ENCODE measurements around the gene RNF133. TPM values are rescaled to one million over a fixed set of nuclear protein-coding genes. Genes with fewer than 3 reads are reported as not detected.
"Not testable (repeated sequence)": the region's sequence is repeated elsewhere in the genome, so short reads cannot be mapped to it uniquely, and the experiment has no call there.

Gene RNF133
- total RNA-seq, 1 donor from 2014 or later, result not detected

- Mint-ChIP-seq H3K36me3 (ENCODE audit: low read depth) (no peaks in the 10 kb centered on the region), H3K27me3 (ENCODE audit: insufficient read depth) (no peaks in the 10 kb centered on the region), H3K4me1 (ENCODE audit: low read depth) (no peaks in the 10 kb centered on the region), H3K9me3 (peaks cover 3% of the 10 kb centered on the region), H3K27ac (no peak overlapping the region), H3K4me3 (no peak overlapping the region)
- DNase-seq (ENCODE audit: low spot score), result no peak
- intact Hi-C loops (cut with micrococcal nuclease), result no loop called here
Observed at GRCh38 chr7:122682815-122683550, 15.9 kb downstream of the RNF133 start.

DNA sequence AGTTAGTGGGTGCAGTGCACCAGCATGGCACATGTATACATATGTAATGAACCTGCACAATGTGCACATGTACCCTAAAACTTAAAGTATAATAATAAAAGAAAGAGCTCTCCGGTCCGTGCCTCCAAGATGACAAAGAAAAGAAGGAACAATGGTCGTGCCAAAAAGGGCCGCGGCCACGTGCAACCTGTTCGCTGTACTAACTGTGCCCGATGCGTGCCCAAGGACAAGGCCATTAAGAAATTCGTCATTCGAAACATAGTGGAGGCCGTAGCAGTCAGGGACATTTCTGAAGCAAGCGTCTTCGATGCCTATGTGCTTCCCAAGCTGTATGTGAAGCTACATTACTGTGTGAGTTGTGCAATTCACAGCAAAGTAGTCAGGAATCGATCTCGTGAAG, 17.7 kb downstream of the RNF133 start:
- DNase-seq (ENCODE audit: low spot score); H3K9me3 Mint-ChIP-seq; H3K27ac Mint-ChIP-seq; H3K27me3 Mint-ChIP-seq (ENCODE audit: insufficient read depth); intact Hi-C loops (cut with micrococcal nuclease); H3K4me3 Mint-ChIP-seq; H3K36me3 Mint-ChIP-seq (ENCODE audit: low read depth); H3K4me1 Mint-ChIP-seq (ENCODE audit: low read depth): not testable (repeated sequence)

- intact Hi-C loops (cut with micrococcal nuclease), result no loop called here
- Mint-ChIP-seq H3K27ac (no peak overlapping the region), H3K27me3 (ENCODE audit: insufficient read depth) (no peaks in the 10 kb centered on the region), H3K4me1 (ENCODE audit: low read depth) (no peaks in the 10 kb centered on the region), H3K4me3 (no peak overlapping the region), H3K36me3 (ENCODE audit: low read depth) (no peaks in the 10 kb centered on the region), H3K9me3 (peaks cover 3% of the 10 kb centered on the region)
- no peak for DNase-seq (ENCODE audit: low spot score)
Observed at GRCh38 chr7:122679813-122680212, 19.1 kb downstream of the RNF133 start.

DNA sequence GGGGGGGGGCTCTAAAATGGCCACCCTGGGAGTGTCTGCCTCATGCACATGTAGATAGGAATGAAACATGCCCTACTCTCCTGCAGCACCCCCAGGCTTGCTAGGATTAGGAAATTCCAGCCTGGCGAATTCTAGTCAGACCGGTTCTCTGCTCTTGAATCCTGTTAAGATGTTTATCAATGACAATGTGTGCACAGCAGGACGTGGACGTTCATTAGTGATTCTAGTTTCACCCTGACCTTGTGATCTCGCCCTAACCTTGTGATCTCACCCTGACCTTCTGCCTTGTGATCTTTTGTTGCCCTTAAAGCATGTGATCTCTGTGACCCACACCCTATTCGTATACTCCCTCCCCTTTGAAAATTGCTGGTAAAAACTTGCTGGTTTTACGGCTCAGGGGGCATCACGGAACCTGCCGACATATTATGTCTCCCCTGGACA, 19.6 kb downstream of the RNF133 start:
- H3K27ac Mint-ChIP-seq; DNase-seq (ENCODE audit: low spot score); H3K4me3 Mint-ChIP-seq; H3K36me3 Mint-ChIP-seq (ENCODE audit: low read depth); H3K4me1 Mint-ChIP-seq (ENCODE audit: low read depth); H3K27me3 Mint-ChIP-seq (ENCODE audit: insufficient read depth); H3K9me3 Mint-ChIP-seq; intact Hi-C loops (cut with micrococcal nuclease): not testable (repeated sequence)

DNA sequence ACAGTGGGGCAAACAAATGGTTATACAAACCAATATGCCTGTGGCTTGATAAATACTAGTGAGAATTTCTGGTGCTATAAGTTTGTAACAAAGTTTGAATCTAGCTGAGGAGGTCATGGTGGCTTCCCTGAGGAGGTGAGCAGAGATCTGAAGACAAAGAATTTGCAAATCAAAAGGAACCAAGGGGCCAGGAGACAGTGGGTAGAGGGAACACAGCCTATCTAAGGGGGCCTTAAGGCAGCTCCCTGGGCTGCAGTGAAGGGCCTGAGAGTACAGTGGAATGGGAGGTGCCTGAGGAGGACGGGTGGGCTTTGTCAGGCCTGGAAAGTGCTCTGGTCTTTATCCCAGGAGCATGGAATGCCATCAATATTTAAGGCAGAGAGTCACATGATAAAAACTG, 21.8 kb downstream of the RNF133 start:
- peaks cover 11% of the 10 kb centered on the region for H3K9me3 Mint-ChIP-seq
- H3K4me1 Mint-ChIP-seq (ENCODE audit: low read depth), result no peaks in the 10 kb centered on the region
- no peak for DNase-seq (ENCODE audit: low spot score)
- no peak overlapping the region for H3K4me3 Mint-ChIP-seq
- intact Hi-C loops (cut with micrococcal nuclease), result no loop called here
- no peak overlapping the region for H3K27ac Mint-ChIP-seq
- no peaks in the 10 kb centered on the region for H3K27me3 Mint-ChIP-seq (ENCODE audit: insufficient read depth)
- H3K36me3 Mint-ChIP-seq (ENCODE audit: low read depth), result no peaks in the 10 kb centered on the region

DNA sequence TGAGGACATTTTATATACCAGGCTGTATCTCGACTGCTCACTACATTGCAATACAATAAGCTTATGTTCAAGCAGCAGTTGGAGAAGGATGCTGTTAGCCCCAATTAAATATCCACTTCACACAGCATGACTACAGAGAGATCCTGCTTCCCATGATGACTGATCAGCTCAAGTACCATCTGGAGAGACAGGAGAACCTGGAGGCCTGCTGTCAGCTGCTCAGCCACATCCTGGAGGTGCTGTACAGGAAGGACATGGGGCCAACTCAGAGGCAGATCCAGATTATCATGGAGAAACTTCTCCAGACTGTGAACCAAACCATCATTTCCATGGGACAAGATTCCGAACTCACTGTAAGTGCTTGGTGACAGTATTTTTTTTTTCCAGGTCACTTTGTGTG, 22.5 kb downstream of the RNF133 start:
- Mint-ChIP-seq H3K9me3 (peaks cover 11% of the 10 kb centered on the region), H3K4me3 (no peak overlapping the region), H3K36me3 (ENCODE audit: low read depth) (no peaks in the 10 kb centered on the region), H3K4me1 (ENCODE audit: low read depth) (no peaks in the 10 kb centered on the region), H3K27me3 (ENCODE audit: insufficient read depth) (no peaks in the 10 kb centered on the region), H3K27ac (no peak overlapping the region)
- intact Hi-C loops (cut with micrococcal nuclease), result no loop called here
- DNase-seq (ENCODE audit: low spot score), result no peak

DNA sequence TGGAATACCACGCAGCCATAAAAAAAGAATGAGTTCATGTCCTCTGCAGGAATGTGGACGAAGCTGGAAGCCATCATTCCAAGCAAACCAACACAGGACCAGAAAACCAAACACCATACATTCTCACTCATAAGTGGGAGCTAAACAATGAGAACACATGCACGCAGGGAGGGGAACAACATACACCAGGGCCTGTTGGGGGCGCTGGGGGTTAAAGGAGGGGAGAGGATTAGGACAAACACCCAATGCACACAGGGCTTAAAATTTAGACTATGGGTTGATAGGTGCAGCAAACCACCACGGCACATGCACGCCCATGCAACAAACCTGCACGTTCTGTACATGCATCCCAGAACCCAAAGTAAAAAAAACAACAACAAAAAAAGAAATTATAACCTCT, 23.3 kb downstream of the RNF133 start:
- H3K27me3 Mint-ChIP-seq (ENCODE audit: insufficient read depth), result no peaks in the 10 kb centered on the region
- H3K4me1 Mint-ChIP-seq (ENCODE audit: low read depth), result no peaks in the 10 kb centered on the region
- intact Hi-C loops (cut with micrococcal nuclease), result no loop called here
- H3K27ac Mint-ChIP-seq, result no peak overlapping the region
- DNase-seq (ENCODE audit: low spot score), result no peak
- H3K36me3 Mint-ChIP-seq (ENCODE audit: low read depth), result no peaks in the 10 kb centered on the region
- H3K4me3 Mint-ChIP-seq, result no peak overlapping the region
- peaks cover 11% of the 10 kb centered on the region for H3K9me3 Mint-ChIP-seq

GRCh38 chr7:122675011-122675410, 23.9 kb downstream of the RNF133 start:
- Mint-ChIP-seq H3K4me1 (ENCODE audit: low read depth) (no peaks in the 10 kb centered on the region), H3K36me3 (ENCODE audit: low read depth) (no peaks in the 10 kb centered on the region), H3K27me3 (ENCODE audit: insufficient read depth) (no peaks in the 10 kb centered on the region), H3K9me3 (peaks cover 11% of the 10 kb centered on the region), H3K4me3 (no peak overlapping the region), H3K27ac (no peak overlapping the region)
- intact Hi-C loops (cut with micrococcal nuclease), result no loop called here
- DNase-seq (ENCODE audit: low spot score), result no peak

DNA sequence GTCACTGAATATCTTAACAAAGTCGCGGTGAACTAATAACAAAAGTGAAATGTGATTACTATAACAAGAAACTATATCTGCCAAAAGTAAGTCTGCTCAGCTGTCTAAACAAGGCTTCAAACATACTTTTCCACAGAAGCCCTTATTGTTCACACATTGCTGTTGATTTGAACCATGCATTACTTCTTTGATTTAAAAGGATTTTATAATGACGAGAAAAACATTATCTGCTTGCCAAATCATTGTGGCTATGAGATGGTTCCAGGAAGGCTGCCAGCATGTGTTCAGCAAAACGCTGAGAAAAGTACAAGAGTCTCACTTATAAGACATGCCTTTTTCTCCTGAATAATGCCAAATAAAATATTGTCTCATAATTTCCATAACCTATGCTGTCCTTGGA, 24.4 kb downstream of the RNF133 start:
- no peak for DNase-seq (ENCODE audit: low spot score)
- Mint-ChIP-seq H3K27me3 (ENCODE audit: insufficient read depth) (no peaks in the 10 kb centered on the region), H3K4me3 (no peak overlapping the region), H3K4me1 (ENCODE audit: low read depth) (no peaks in the 10 kb centered on the region), H3K27ac (no peak overlapping the region), H3K9me3 (peaks cover 9% of the 10 kb centered on the region), H3K36me3 (ENCODE audit: low read depth) (no peaks in the 10 kb centered on the region)
- intact Hi-C loops (cut with micrococcal nuclease), result no loop called here

- Mint-ChIP-seq H3K36me3 (ENCODE audit: low read depth) (no peaks in the 10 kb centered on the region), H3K4me3 (no peak overlapping the region), H3K27ac (no peak overlapping the region), H3K4me1 (ENCODE audit: low read depth) (no peaks in the 10 kb centered on the region), H3K27me3 (ENCODE audit: insufficient read depth) (no peaks in the 10 kb centered on the region), H3K9me3 (peaks cover 7% of the 10 kb centered on the region)
- intact Hi-C loops (cut with micrococcal nuclease), result no loop called here
- DNase-seq (ENCODE audit: low spot score), result no peak
Observed at GRCh38 chr7:122673951-122674350, 25.0 kb downstream of the RNF133 start.

GRCh38 chr7:122672536-122672935, 26.4 kb downstream of the RNF133 start:
- Mint-ChIP-seq H3K4me3 (no peak overlapping the region), H3K36me3 (ENCODE audit: low read depth) (no peaks in the 10 kb centered on the region), H3K4me1 (ENCODE audit: low read depth) (no peaks in the 10 kb centered on the region), H3K27ac (no peak overlapping the region), H3K9me3 (peaks cover 7% of the 10 kb centered on the region), H3K27me3 (ENCODE audit: insufficient read depth) (no peaks in the 10 kb centered on the region)
- intact Hi-C loops (cut with micrococcal nuclease), result no loop called here
- no peak for DNase-seq (ENCODE audit: low spot score)

DNA sequence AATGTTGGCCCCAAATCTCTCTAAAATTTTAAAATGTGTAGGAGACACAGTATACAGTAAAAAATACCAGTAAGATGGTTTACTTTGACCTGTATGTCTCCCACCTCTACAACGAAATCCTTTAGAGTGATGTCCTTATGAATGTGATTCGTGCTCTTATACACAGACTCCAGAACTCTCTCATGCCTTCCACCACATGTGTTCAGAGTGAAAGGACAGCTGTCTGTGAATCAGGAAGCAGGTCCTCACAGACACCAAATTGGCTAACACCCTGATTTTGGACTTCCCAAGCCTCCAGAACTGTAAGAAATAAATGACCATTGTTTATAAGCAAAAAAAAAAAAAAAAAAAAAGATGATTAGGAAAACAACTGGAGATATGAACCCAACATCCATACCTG, 35.2 kb downstream of the RNF133 start:
- H3K4me1 Mint-ChIP-seq (ENCODE audit: low read depth), result no peaks in the 10 kb centered on the region
- no peaks in the 10 kb centered on the region for H3K36me3 Mint-ChIP-seq (ENCODE audit: low read depth)
- H3K27ac Mint-ChIP-seq, result no peak overlapping the region
- no peak overlapping the region for H3K4me3 Mint-ChIP-seq
- H3K27me3 Mint-ChIP-seq (ENCODE audit: insufficient read depth), result peaks cover 2% of the 10 kb centered on the region
- no peaks in the 10 kb centered on the region for H3K9me3 Mint-ChIP-seq
- no peak for DNase-seq (ENCODE audit: low spot score)
- intact Hi-C loops (cut with micrococcal nuclease), result no loop called here

DNA sequence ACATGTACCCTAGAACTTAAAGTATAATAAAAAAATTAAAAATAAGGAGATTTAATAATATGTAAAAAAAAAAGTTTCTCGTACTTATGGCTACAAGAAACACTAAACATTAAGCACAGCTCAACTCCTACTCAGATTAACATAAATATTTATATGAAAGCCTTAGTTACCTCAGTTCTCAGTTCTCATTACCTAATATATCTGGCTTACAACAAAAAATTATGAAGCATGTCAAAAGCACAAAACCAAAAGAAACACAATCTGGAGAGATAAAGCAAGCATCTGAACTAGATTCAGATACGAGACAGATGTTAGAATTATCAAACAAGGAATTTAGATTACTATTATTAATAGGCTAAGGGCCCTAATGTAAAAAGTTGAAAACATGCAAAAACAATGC, 40.1 kb downstream of the RNF133 start:
- no peak overlapping the region for H3K27ac Mint-ChIP-seq
- intact Hi-C loops (cut with micrococcal nuclease), result no loop called here
- DNase-seq (ENCODE audit: low spot score), result no peak
- no peaks in the 10 kb centered on the region for H3K4me1 Mint-ChIP-seq (ENCODE audit: low read depth)
- H3K27me3 Mint-ChIP-seq (ENCODE audit: insufficient read depth), result peaks cover 2% of the 10 kb centered on the region
- H3K36me3 Mint-ChIP-seq (ENCODE audit: low read depth), result no peaks in the 10 kb centered on the region
- H3K9me3 Mint-ChIP-seq, result no peaks in the 10 kb centered on the region
- H3K4me3 Mint-ChIP-seq, result no peak overlapping the region

GRCh38 chr7:122653685-122654084, 45.2 kb downstream of the RNF133 start:
- Mint-ChIP-seq H3K4me3 (no peak overlapping the region), H3K27ac (no peak overlapping the region), H3K36me3 (ENCODE audit: low read depth) (no peaks in the 10 kb centered on the region), H3K4me1 (ENCODE audit: low read depth) (no peaks in the 10 kb centered on the region), H3K9me3 (no peaks in the 10 kb centered on the region), H3K27me3 (ENCODE audit: insufficient read depth) (no peaks in the 10 kb centered on the region)
- no peak for DNase-seq (ENCODE audit: low spot score)
- intact Hi-C loops (cut with micrococcal nuclease), result no loop called here
